Breast epithelium (tissue), 3 donors: ENCODE results near the gene AK5.

Experiments used
- CTCF ChIP-seq, 3 donors: fragments of 450-650 bp; IDR thresholded peaks; one replicate each; pipeline ENCODE4 v1.5.1; 2016 to 2017; ENCODE audit warnings: antibody characterized with exemption in 3 of 3, mild to moderate bottlenecking in 3 of 3, moderate library complexity in 3 of 3
- POLR2A ChIP-seq: fragments of 450-650 bp; IDR thresholded peaks from one replicate; pipeline ENCODE4 v1.6.1; 2016; ENCODE audit warnings: antibody characterized with exemption, mild to moderate bottlenecking, moderate library complexity
- POLR2AphosphoS5 ChIP-seq, 3 donors: sonication (generic); formaldehyde crosslinking; IDR thresholded peaks; one replicate each; pipeline ENCODE4 v1.6.1; 2017; ENCODE audit warnings: antibody characterized with exemption in 3 of 3

GRCh38 chr1:77605246-77606026 lies 323.6 kb downstream of the AK5 start:
- no peak for TF ChIP-seq CTCF (IDR thresholded peaks at IDR 0.05)
- TF ChIP-seq POLR2AphosphoS5 (IDR thresholded peaks at IDR 0.05) = no peak
- TF ChIP-seq POLR2A = no peak
